ENCODE data around the gene ACP7.
"Not testable (repeated sequence)": the region's sequence is repeated elsewhere in the genome, so short reads cannot be mapped to it uniquely, and the experiment has no call there.

ACP7 gene

GRCh38 chr19:39078436-39079200 is 5.5 kb upstream of the ACP7 start:
- no peak for DNase-seq

GRCh38 chr19:39080431-39080830 is 3.7 kb upstream of the ACP7 start:
- no peak for DNase-seq

- no peak for DNase-seq
Observed at GRCh38 chr19:39082167-39082566, 2.0 kb upstream of the ACP7 start.

GRCh38 chr19:39082745-39083598 is 1.2 kb upstream of the ACP7 start:
- DNase-seq: no peak

- no peak for DNase-seq
Observed at GRCh38 chr19:39083599-39083982, 577 bp upstream of the ACP7 start.

- no peak for DNase-seq
Observed at GRCh38 chr19:39084732-39085080, 538 bp downstream of the ACP7 start.

GRCh38 chr19:39085392-39085791 is 1.2 kb downstream of the ACP7 start:
- no peak for DNase-seq

- no peak for DNase-seq
Observed at GRCh38 chr19:39086386-39086785, 2.2 kb downstream of the ACP7 start.

GRCh38 chr19:39087907-39088686 is 3.9 kb downstream of the ACP7 start:
- DNase-seq: no peak

- not testable (repeated sequence) for DNase-seq
Observed at GRCh38 chr19:39090016-39090415, 5.8 kb downstream of the ACP7 start.

GRCh38 chr19:39090881-39091280 is 6.7 kb downstream of the ACP7 start:
- no peak for DNase-seq

GRCh38 chr19:39095799-39096540 is 11.8 kb downstream of the ACP7 start:
- not testable (repeated sequence) for DNase-seq

- DNase-seq: no peak
Observed at GRCh38 chr19:39097299-39097698, 13.1 kb downstream of the ACP7 start.

GRCh38 chr19:39097721-39098120 is 13.6 kb downstream of the ACP7 start:
- DNase-seq: no peak

GRCh38 chr19:39098365-39099269 is 14.4 kb downstream of the ACP7 start:
- DNase-seq: no peak

GRCh38 chr19:39099341-39099740 is 15.2 kb downstream of the ACP7 start:
- no peak for DNase-seq

- DNase-seq: no peak
Observed at GRCh38 chr19:39100500-39101166, 16.5 kb downstream of the ACP7 start.

GRCh38 chr19:39103151-39103550 is 19.0 kb downstream of the ACP7 start:
- DNase-seq: no peak

- no peak for DNase-seq
Observed at GRCh38 chr19:39104186-39104596, 20.0 kb downstream of the ACP7 start.

- no peak for DNase-seq
Observed at GRCh38 chr19:39106194-39106593, 22.0 kb downstream of the ACP7 start.

GRCh38 chr19:39109641-39110040 is 25.5 kb downstream of the ACP7 start:
- DNase-seq: no peak

All from stimulated activated CD4-positive, alpha-beta T cell treated with anti-CD3 and anti-CD28 coated beads, Interleukin-4, amount 100 ng/mL, for 4 hours (primary cell).